Stimulated activated CD8-positive, alpha-beta memory T cell treated with anti-CD3 and anti-CD28 coated beads, Interleukin-4, amount 100 ng/mL, for 24 hours (primary cell): Measurements from ENCODE around the gene PLXNB2.

Experiments
- DNase-seq: peaks from one replicate; pipeline ENCODE4 v3.0.0-alpha.2; 2020; ENCODE audit warnings: low read depth

The PLXNB2 gene

GRCh38 chr22:50310949-50311444, 3.6 kb upstream of the PLXNB2 start:
- DNase-seq, result no peak

GRCh38 chr22:50310031-50310722, 2.7 kb upstream of the PLXNB2 start:
- no peak for DNase-seq

- DNase-seq, result no peak
These were observed 2.1 kb upstream of the PLXNB2 start for GRCh38 chr22:50309601-50309991.

- DNase-seq, result no peak
These were observed 1.6 kb upstream of the PLXNB2 start for GRCh38 chr22:50308986-50309600.

- no peak for DNase-seq
These were observed 1.1 kb upstream of the PLXNB2 start for GRCh38 chr22:50308597-50308935.

GRCh38 chr22:50307890-50308596, 597 bp upstream of the PLXNB2 start:
- DNase-seq, result no peak

GRCh38 chr22:50305923-50306566, 1.4 kb downstream of the PLXNB2 start:
- no peak for DNase-seq

GRCh38 chr22:50305393-50305922, 2.0 kb downstream of the PLXNB2 start:
- DNase-seq, result no peak

GRCh38 chr22:50304528-50305392, 2.7 kb downstream of the PLXNB2 start:
- no peak for DNase-seq

GRCh38 chr22:50303848-50304527, 3.5 kb downstream of the PLXNB2 start:
- DNase-seq, result no peak

- DNase-seq, result no peak
These were observed 4.0 kb downstream of the PLXNB2 start for GRCh38 chr22:50303515-50303847.

GRCh38 chr22:50302564-50302963, 4.9 kb downstream of the PLXNB2 start:
- DNase-seq, result no peak

- no peak for DNase-seq
These were observed 5.4 kb downstream of the PLXNB2 start for GRCh38 chr22:50302041-50302541.

- DNase-seq, result no peak
These were observed 5.9 kb downstream of the PLXNB2 start for GRCh38 chr22:50301581-50301991.

- no peak for DNase-seq
These were observed 6.7 kb downstream of the PLXNB2 start for GRCh38 chr22:50300620-50301257.

- DNase-seq, result no peak
These were observed 7.4 kb downstream of the PLXNB2 start for GRCh38 chr22:50299785-50300619.

GRCh38 chr22:50298937-50299784, 8.3 kb downstream of the PLXNB2 start:
- no peak for DNase-seq

- no peak for DNase-seq
These were observed 9.2 kb downstream of the PLXNB2 start for GRCh38 chr22:50298266-50298637.
